ENCODE data around the gene GALNT4.

- TF ChIP-seq CTCF (IDR thresholded peaks at IDR 0.05) (no peak), POLR2A (IDR thresholded peaks at IDR 0.05) (no peak)
Measured at GRCh38 chr12:89544022-89544421, 19.4 kb upstream of the GALNT4 start.

Measured in body of pancreas (tissue), 4 donors.